ENCODE measurements around the gene TMCO1.
"Not testable (repeated sequence)": the region's sequence is repeated elsewhere in the genome, so short reads cannot be mapped to it uniquely, and the experiment has no call there.

Gene TMCO1

GRCh38 chr1:165744913-165745312 lies 23.8 kb downstream of the TMCO1 start:
- DNase-seq = not testable (repeated sequence)

GRCh38 chr1:165742194-165742593 lies 26.5 kb downstream of the TMCO1 start:
- no peak for DNase-seq

GRCh38 chr1:165738794-165739193 lies 29.9 kb downstream of the TMCO1 start:
- DNase-seq = peak; percentile 64

- DNase-seq = no peak
Measured at GRCh38 chr1:165737196-165737595, 31.5 kb downstream of the TMCO1 start.

GRCh38 chr1:165734906-165735305 lies 33.8 kb downstream of the TMCO1 start:
- no peak for DNase-seq

GRCh38 chr1:165726841-165727240 lies 41.8 kb downstream of the TMCO1 start:
- DNase-seq = no peak

- DNase-seq = no peak
Measured at GRCh38 chr1:165726169-165726568, 42.5 kb downstream of the TMCO1 start.

- peak; percentile 47 for DNase-seq
Measured at GRCh38 chr1:165717918-165718515, 50.7 kb downstream of the TMCO1 start.

- DNase-seq = not testable (repeated sequence)
Measured at GRCh38 chr1:165716265-165717051, 52.2 kb downstream of the TMCO1 start.

- no peak for DNase-seq
Measured at GRCh38 chr1:165712764-165713163, 55.9 kb downstream of the TMCO1 start.

- no peak for DNase-seq
Measured at GRCh38 chr1:165707984-165708706, 60.5 kb downstream of the TMCO1 start.

GRCh38 chr1:165703648-165704047 lies 65.0 kb downstream of the TMCO1 start:
- no peak for DNase-seq

GRCh38 chr1:165701922-165702321 lies 66.7 kb downstream of the TMCO1 start:
- not testable (repeated sequence) for DNase-seq

- no peak for DNase-seq
Measured at GRCh38 chr1:165699577-165699976, 69.1 kb downstream of the TMCO1 start.

GRCh38 chr1:165698761-165699052 lies 70.0 kb downstream of the TMCO1 start:
- no peak for DNase-seq

- DNase-seq = peak; percentile 80
Measured at GRCh38 chr1:165697881-165698760, 70.5 kb downstream of the TMCO1 start, which contains the start of gene ALDH9A1. TSS of gene ALDH9A1 (minus strand) at chr1:165698562. CDS start at chr1:165698558, 4 bp downstream.

- no peak for DNase-seq
Measured at GRCh38 chr1:165697491-165697880, 71.2 kb downstream of the TMCO1 start.

GRCh38 chr1:165696625-165697100 lies 72.0 kb downstream of the TMCO1 start:
- DNase-seq = no peak

GRCh38 chr1:165695031-165695430 lies 73.6 kb downstream of the TMCO1 start:
- no peak for DNase-seq

- no peak for DNase-seq
Measured at GRCh38 chr1:165688046-165688445, 80.6 kb downstream of the TMCO1 start.

GRCh38 chr1:165686971-165687433 lies 81.7 kb downstream of the TMCO1 start:
- DNase-seq = no peak

GRCh38 chr1:165686121-165686970 lies 82.3 kb downstream of the TMCO1 start:
- DNase-seq = no peak
